ENCODE data around the gene OR10A6. TPM values are rescaled to one million over a fixed set of nuclear protein-coding genes. Genes with fewer than 3 reads are reported as not detected.

The OR10A6 gene
- total RNA-seq, 4 donors from 2014 or later: not detected

DNA sequence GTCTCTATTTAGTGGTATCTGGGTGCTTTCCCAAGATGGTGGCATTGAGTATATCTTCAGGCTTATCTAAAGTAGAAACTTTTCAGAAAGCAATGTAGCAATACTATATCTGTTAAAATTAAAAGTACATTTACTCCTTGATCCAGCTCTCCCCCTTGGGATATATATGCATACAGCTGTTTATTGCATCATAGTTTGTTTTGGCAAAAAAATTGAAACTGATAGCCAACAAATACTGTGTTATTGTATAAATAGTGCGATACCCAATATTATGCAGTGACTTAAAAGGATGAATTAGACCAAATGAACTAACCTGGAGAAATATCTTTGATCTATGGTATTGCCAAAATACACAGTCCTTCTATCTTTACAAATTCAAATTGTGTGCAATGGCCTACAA, 18.9 kb upstream of the OR10A6 start:
- ATAC-seq (ENCODE audit: low FRiP score): no peak
- no peak for DNase-seq (ENCODE audit: low spot score)
- no peak for TF ChIP-seq CTCF (IDR thresholded peaks at IDR 0.05)

- no peak for ATAC-seq (ENCODE audit: low FRiP score)
- TF ChIP-seq CTCF (IDR thresholded peaks at IDR 0.05): no peak
- DNase-seq (ENCODE audit: low spot score): no peak
Observed at GRCh38 chr11:7944123-7944522, 13.1 kb upstream of the OR10A6 start.

GRCh38 chr11:7941608-7942007, 10.5 kb upstream of the OR10A6 start, which contains the start of gene OR10A3:
Gene OR10A3, minus strand, starts transcription at chr11:7941708. Its CDS starts 2,188 bp downstream, at chr11:7939520.
- no peak for ATAC-seq (ENCODE audit: low FRiP score)
- no peak for TF ChIP-seq CTCF (IDR thresholded peaks at IDR 0.05)
- DNase-seq (ENCODE audit: low spot score): no peak

- no peak for TF ChIP-seq CTCF (IDR thresholded peaks at IDR 0.05)
- DNase-seq (ENCODE audit: low spot score) (no peak), ATAC-seq (ENCODE audit: low FRiP score) (no peak)
Observed at GRCh38 chr11:7941146-7941545, 10.1 kb upstream of the OR10A6 start.

GRCh38 chr11:7936615-7937014, 5.5 kb upstream of the OR10A6 start:
- DNase-seq (ENCODE audit: low spot score) (no peak), ATAC-seq (ENCODE audit: low FRiP score) (no peak)
- TF ChIP-seq CTCF (IDR thresholded peaks at IDR 0.05): no peak

DNA sequence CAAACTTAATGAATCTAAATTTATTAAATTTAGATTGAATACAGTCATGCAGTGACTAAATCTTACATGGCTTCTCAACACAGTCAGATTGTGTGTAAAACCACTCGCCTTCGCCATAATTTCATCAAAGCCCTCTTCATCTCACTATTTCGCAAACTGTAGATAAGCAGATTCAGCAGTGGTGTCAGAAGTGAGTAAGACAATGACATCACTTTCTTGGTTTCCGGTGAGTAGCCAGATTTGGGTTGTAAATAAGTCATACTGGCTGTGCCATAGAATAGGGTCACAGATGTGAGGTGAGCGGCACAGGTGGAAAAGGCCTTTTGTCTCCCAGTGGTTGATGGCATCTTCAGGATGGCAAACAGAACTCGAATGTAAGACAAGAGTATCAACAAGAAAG, 3.4 kb downstream of the OR10A6 start:
- DNase-seq (ENCODE audit: low spot score) (no peak), ATAC-seq (ENCODE audit: low FRiP score) (no peak)
- no peak for TF ChIP-seq CTCF (IDR thresholded peaks at IDR 0.05)

- TF ChIP-seq CTCF (IDR thresholded peaks at IDR 0.05): no peak
- ATAC-seq (ENCODE audit: low FRiP score) (no peak), DNase-seq (ENCODE audit: low spot score) (no peak)
Observed at GRCh38 chr11:7924536-7924935, 6.5 kb downstream of the OR10A6 start.

Data from omental fat pad (tissue), 4 donors.